ENCODE data around the gene RBM43.

- TF ChIP-seq GATA2 (IDR thresholded peaks at IDR 0.05; ENCODE audit: low read depth, low read length) (no peak), GATA3 (IDR thresholded peaks at IDR 0.05; ENCODE audit: low read depth, low read length) (no peak)
Measured at GRCh38 chr2:151262629-151263028, 966 bp upstream of the RBM43 start.

Measured in SH-SY5Y (cell line).